H1 (cell line): Measurements from ENCODE around the gene PPIB. TPM values are rescaled to one million over a fixed set of nuclear protein-coding genes. Genes with fewer than 3 reads are reported as not detected.

Experiments used
- CTCF ChIA-PET: fragments of 300-600 bp; sonication (Branson Sonifier 250); formaldehyde crosslinking; loops from one replicate; lab custom pipeline; 2021; ENCODE audit not compliant: partially characterized antibody; lab: Charles Lee
- POLR2A ChIA-PET: fragments of 300-600 bp; sonication (Branson Sonifier 250); formaldehyde crosslinking; loops from one replicate; lab custom pipeline; 2021; ENCODE audit warnings: inconsistent platforms; ENCODE audit not compliant: partially characterized antibody; lab: Charles Lee
- DNase-seq, 2 experiments: peaks; one replicate each; pipeline versions ENCODE4 v3.0.0 to v3.0.0-alpha.2; 2010 to 2022; ENCODE audit warnings: low spot score in 2 of 2, low read depth in 1 of 2, mixed read lengths in 1 of 2
- FAIRE-seq: peaks from 2 replicates; lab custom pipeline; 2011; peaks lifted over from hg19 to GRCh38; lab: Jason Lieb, UNC
- H2AFZ ChIP-seq: 2 replicates; pipeline ENCODE4 v1.8.1; 2012; ENCODE audit warnings: low read length, inconsistent platforms
- H2AK5ac ChIP-seq: 2 replicates; pipeline ENCODE4 v1.6.1; 2013; ENCODE audit warnings: low read depth, low read length
- H2BK120ac ChIP-seq: replicated peaks from 2 replicates; pipeline ENCODE3; 2013; ENCODE audit warnings: low read depth, low read length, inconsistent platforms
- H2BK12ac ChIP-seq: 2 replicates; pipeline ENCODE4 v1.6.1; 2013; ENCODE audit warnings: low read depth, low read length
- H2BK15ac ChIP-seq: 2 replicates; pipeline ENCODE4 v1.6.1; 2013; ENCODE audit warnings: low read length
- H2BK20ac ChIP-seq: 2 replicates; pipeline ENCODE4 v1.6.1; 2013; ENCODE audit warnings: low read length
- H2BK5ac ChIP-seq: 2 replicates; pipeline ENCODE4 v1.6.1; 2013; ENCODE audit warnings: low read depth, low read length
- H3K14ac ChIP-seq: 2 replicates; pipeline ENCODE4 v1.6.1; 2013; ENCODE audit warnings: inconsistent platforms; ENCODE audit not compliant: insufficient read length
- H3K18ac ChIP-seq: 2 replicates; pipeline ENCODE4 v1.6.1; 2013; ENCODE audit warnings: low read length; ENCODE audit errors: extremely low read depth
- H3K23ac ChIP-seq: 2 replicates; pipeline ENCODE4 v1.6.1; 2013; ENCODE audit warnings: inconsistent platforms; ENCODE audit not compliant: insufficient read length
- H3K23me2 ChIP-seq: 2 replicates; pipeline ENCODE4 v1.6.1; 2013; ENCODE audit warnings: low read depth, low read length
- H3K27ac ChIP-seq: 2 replicates; pipeline ENCODE4 v1.6.1; 2011; ENCODE audit warnings: low read depth, low read length, inconsistent platforms
- H3K27me3 ChIP-seq, 4 experiments: replicated peaks in 1 of 4; 1 replicate in 1 of 4; 2 replicates in 3 of 4; pipeline versions ENCODE4 v1.6.1 to v1.8.1; 2011 to 2013; ENCODE audit warnings: low read length in 3 of 4, mild to moderate bottlenecking in 3 of 4, inconsistent platforms in 2 of 4, mixed read lengths in 2 of 4, moderate library complexity in 1 of 4; ENCODE audit not compliant: control insufficient read depth in 3 of 4, insufficient read depth in 3 of 4; ENCODE audit errors: extremely low read depth in 1 of 4
- H3K36me3 ChIP-seq, 4 experiments: 2 replicates each; pipeline versions ENCODE4 v1.6.1 to v1.8.1; 2011 to 2013; ENCODE audit warnings: mild to moderate bottlenecking in 4 of 4, low read length in 3 of 4, moderate library complexity in 2 of 4, control low read depth in 1 of 4, inconsistent platforms in 1 of 4; ENCODE audit not compliant: insufficient read depth in 4 of 4, control insufficient read depth in 2 of 4
- H3K4ac ChIP-seq: replicated peaks from 2 replicates; pipeline ENCODE3; 2013; ENCODE audit warnings: low read length, low read depth, mixed read lengths, inconsistent platforms; ENCODE audit not compliant: insufficient read length
- H3K4me1 ChIP-seq, 4 experiments: replicated peaks in 1 of 4; 1 replicate in 1 of 4; 2 replicates in 3 of 4; pipeline versions ENCODE4 v1.6.1 to v1.8.1; 2011 to 2013; ENCODE audit warnings: low read length in 3 of 4, inconsistent platforms in 2 of 4, mixed read lengths in 1 of 4; ENCODE audit not compliant: insufficient read depth in 4 of 4, control insufficient read depth in 3 of 4
- H3K4me2 ChIP-seq, 2 experiments: 2 replicates each; pipeline versions ENCODE4 v1.6.1 to v1.8.1; 2011 to 2013; ENCODE audit warnings: low read depth in 2 of 2, low read length in 2 of 2, control low read depth in 1 of 2, inconsistent platforms in 1 of 2, mild to moderate bottlenecking in 1 of 2; ENCODE audit not compliant: insufficient read depth in 1 of 2
- H3K4me3 ChIP-seq, 4 experiments: fragments of 200-600, 300-600 bp in 1 of 4; sonication (generic), shearing (Covaris generic), sonication (Bioruptor Twin) in 1 of 4; 2 replicates each; pipeline versions ENCODE4 v1.5.1 to v1.8.1; 2011 to 2016; ENCODE audit warnings: low read length in 4 of 4, low read depth in 3 of 4, control low read depth in 2 of 4, inconsistent platforms in 2 of 4, mild to moderate bottlenecking in 2 of 4, mixed read lengths in 1 of 4, moderate library complexity in 1 of 4; ENCODE audit not compliant: insufficient read depth in 2 of 4; ENCODE audit errors: extremely low read depth in 1 of 4
- H3K56ac ChIP-seq: replicated peaks from 2 replicates; pipeline ENCODE3; 2013; ENCODE audit warnings: low read depth, mild to moderate bottlenecking, mixed read lengths, low read length, inconsistent platforms; ENCODE audit not compliant: insufficient read length
- H3K79me1 ChIP-seq: 2 replicates; pipeline ENCODE4 v1.6.1; 2013; ENCODE audit warnings: low read depth, low read length, control low read depth
- H3K79me2 ChIP-seq, 2 experiments: 2 replicates each; pipeline versions ENCODE4 v1.6.1 to v1.8.1; 2012 to 2013; ENCODE audit warnings: low read length in 2 of 2, mild to moderate bottlenecking in 2 of 2, inconsistent platforms in 1 of 2; ENCODE audit not compliant: insufficient read depth in 2 of 2, control insufficient read depth in 1 of 2
- H3K9ac ChIP-seq, 4 experiments: replicated peaks in 1 of 4; 1 replicate in 1 of 4; 2 replicates in 3 of 4; pipeline versions ENCODE4 v1.6.1 to v1.8.1; 2011 to 2013; ENCODE audit warnings: low read depth in 3 of 4, low read length in 3 of 4, control low read depth in 2 of 4, mild to moderate bottlenecking in 2 of 4, moderate library complexity in 2 of 4, inconsistent platforms in 1 of 4; ENCODE audit errors: extremely low read depth in 1 of 4
- H3K9me3 ChIP-seq, 2 experiments: 2 replicates each; pipeline versions ENCODE4 v1.6.1 to v1.8.1; 2012 to 2013; ENCODE audit warnings: mild to moderate bottlenecking in 2 of 2, moderate library complexity in 2 of 2, control low read depth in 1 of 2, inconsistent platforms in 1 of 2, low read depth in 1 of 2, low read length in 1 of 2, mixed read lengths in 1 of 2; ENCODE audit not compliant: insufficient read depth in 2 of 2
- H4K20me1 ChIP-seq, 2 experiments: replicated peaks in 1 of 2; 2 replicates each; pipeline versions ENCODE3 to v1.8.1; 2011 to 2013; ENCODE audit warnings: inconsistent platforms in 2 of 2, low read length in 2 of 2, mild to moderate bottlenecking in 1 of 2; ENCODE audit not compliant: insufficient read depth in 2 of 2, control insufficient read depth in 1 of 2
- H4K5ac ChIP-seq: 2 replicates; pipeline ENCODE4 v1.6.1; 2013; ENCODE audit warnings: low read length, low read depth, mixed read lengths, inconsistent platforms; ENCODE audit not compliant: insufficient read length
- H4K8ac ChIP-seq: 2 replicates; pipeline ENCODE4 v1.8.0; 2013; ENCODE audit warnings: mild to moderate bottlenecking, moderate library complexity, low read length, inconsistent platforms; ENCODE audit not compliant: insufficient read depth; ENCODE audit errors: extremely low read depth
- H4K91ac ChIP-seq: replicated peaks from 2 replicates; pipeline ENCODE3; 2013; ENCODE audit warnings: low read length, mixed read lengths, inconsistent platforms; ENCODE audit not compliant: insufficient read length
- ASH2L ChIP-seq: fragments of 200-600, 300-600 bp; sonication (generic); IDR thresholded peaks from one replicate; pipeline ENCODE4 v1.7.1; 2017; ENCODE audit warnings: low read length
- ATF3 ChIP-seq: IDR thresholded peaks from 2 replicates; pipeline ENCODE4 v1.6.1; 2011; ENCODE audit warnings: low read depth, mild to moderate bottlenecking, low read length; ENCODE audit not compliant: insufficient read depth
- CBX8 ChIP-seq: fragments of 300-800, 300-1000 bp; sonication (generic); IDR thresholded peaks from 2 replicates; pipeline ENCODE4 v1.7.1; 2016; ENCODE audit warnings: low read depth, low read length, borderline replicate concordance
- CHD2 ChIP-seq: IDR thresholded peaks from 2 replicates; pipeline ENCODE4 v1.6.1; 2012; ENCODE audit warnings: low read length, improper control_type of control experiment
- EZH2 ChIP-seq: fragments of 200-600 bp; sonication (generic); IDR thresholded peaks from 2 replicates; pipeline ENCODE4 v1.7.1; 2012; ENCODE audit warnings: low read depth, mild to moderate bottlenecking, moderate library complexity, low read length, inconsistent platforms; ENCODE audit not compliant: severe bottlenecking
- POLR2A ChIP-seq, 2 experiments: IDR thresholded peaks; 1 replicate in 1 of 2; 2 replicates in 1 of 2; pipeline ENCODE4 v1.6.1; 2011; ENCODE audit warnings: low read depth in 2 of 2, low read length in 2 of 2, mild to moderate bottlenecking in 2 of 2; ENCODE audit errors: control extremely low read depth in 1 of 2
- SIN3A ChIP-seq, 2 experiments: IDR thresholded peaks in 1 of 2; conservative IDR thresholded peaks in 1 of 2; 2 replicates each; pipeline ENCODE4 v1.6.1; 2011 to 2012; ENCODE audit warnings: low read length in 2 of 2, improper control_type of control experiment in 1 of 2, low read depth in 1 of 2, mild to moderate bottlenecking in 1 of 2
- WGBS, 2 experiments: shearing (Covaris generic) in 1 of 2; methylation state at CpG; one replicate each; pipeline versions ENCODE4 v1.1.6 to v1.1.7; 2013 to 2015; ENCODE audit warnings: low lambda C conversion rate in 2 of 2, mixed read lengths in 2 of 2, inconsistent platforms in 1 of 2, low coverage in 1 of 2, missing lambda C conversion rate in 1 of 2; ENCODE audit not compliant: insufficient replicate concordance in 2 of 2, insufficient coverage in 1 of 2, insufficient read length in 1 of 2; ENCODE audit errors: extremely low coverage in 1 of 2, missing lambda C conversion rate in 1 of 2; 5-methylcytosine and 5-hydroxymethylcytosine counted together
- polyA plus RNA-seq, 7 experiments: library from polyadenylated mRNA; depleted of rRNA in 3 of 7; stranded (reverse) in 5 of 7; unstranded in 2 of 7; fragments of >200 nt in 5 of 7; fragments of 200-250 nt in 2 of 7; gene quantifications; 1 replicate in 5 of 7; 2 replicates in 1 of 7; 4 replicates in 1 of 7; pipeline versions ENCODE4 v1.2.1 to v1.2.3, GENCODE V29; 2011 to 2013; ENCODE audit warnings: missing spikeins in 2 of 7, mixed read lengths in 2 of 7
- total RNA-seq: library from RNA; stranded (reverse); fragmentation: NEBNext Ultra II Directional; extraction: Animal tissue kit (Norgen Biotek cat#: 25700); gene quantifications from 2 replicates; pipeline ENCODE4 v1.2.1, GENCODE V29; 2021

The PPIB gene
- total and polyA plus RNA-seq, 2 of the 8 experiments (the other 6 are each of a cell fraction or from before 2014, with no cell fraction given): 558 to 579 TPM

GRCh38 chr15:64197425-64197824, 34.6 kb upstream of the PPIB start:
- CTCF ChIA-PET: interaction anchor here (0.8 to 1.4 kb wide), 4 partner anchors 9 to 470 kb away, joined by 3 to 5 read pairs (median 3); no protein-coding TSS in a partner anchor
- Histone ChIP-seq H3K4ac (no peak overlapping the region), H3K4me2 (no peak overlapping the region), H4K8ac (no peak overlapping the region), H3K23me2 (no peaks in the 10 kb centered on the region), H2BK5ac (no peak overlapping the region), H2AFZ (no peak overlapping the region), H2BK120ac (no peak overlapping the region), H3K56ac (no peak overlapping the region), H3K27me3 (no peaks in the 10 kb centered on the region), H3K4me1 (no peaks in the 10 kb centered on the region), H4K5ac (no peak overlapping the region), H3K9ac (no peak overlapping the region), H3K9me3 (no peaks in the 10 kb centered on the region), H2BK20ac (no peak overlapping the region), H3K79me1 (no peaks in the 10 kb centered on the region), H3K79me2 (no peaks in the 10 kb centered on the region), H3K23ac (no peak overlapping the region), H4K20me1 (no peaks in the 10 kb centered on the region), H3K36me3 (peaks cover 0 to 7% (median 0%) of the 10 kb centered on the region in 4 experiments; a peak in 4 of 8 replicates), H3K4me3 (no peak overlapping the region), H2AK5ac (no peak overlapping the region), H2BK12ac (no peak overlapping the region), H3K14ac (no peak overlapping the region), H2BK15ac (no peak overlapping the region), H3K18ac (no peak overlapping the region), H3K27ac (no peak overlapping the region), H4K91ac (no peak overlapping the region)
- DNase-seq: no peak
- TF ChIP-seq CBX8 (no peak), EZH2 (no peak), ASH2L (no peak), SIN3A (conservative IDR thresholded peaks at IDR 0.05 in 1 of 2, IDR thresholded peaks at IDR 0.05 in 1 of 2; ENCODE audit: low read depth in 1 of 2, low read length in 2 of 2) (no peak), CHD2 (no peak), ATF3 (no peak), POLR2A (IDR thresholded peaks at IDR 0.05; ENCODE audit: control extremely low read depth in 1 of 2, low read depth in 2 of 2, low read length in 2 of 2) (no peak)
- WGBS, 2 experiments: 85% methylated on average over 1 of the region's 1 CpG; no CpG with 5 or more reads in 1 of the 2 experiments
- no peak for FAIRE-seq
- POLR2A ChIA-PET: no interaction called here
